HL-60 (cell line): ENCODE results near the gene SHROOM3.

Experiments used
- CTCF ChIP-seq: IDR thresholded peaks from one replicate; pipeline ENCODE4 v1.5.1; 2011; ENCODE audit warnings: low read length, control low read depth, inconsistent platforms; ENCODE audit not compliant: insufficient read depth
- POLR2AphosphoS5 ChIP-seq: IDR thresholded peaks from 2 replicates; pipeline ENCODE4 v1.6.1; 2012; ENCODE audit warnings: low read depth
- REST ChIP-seq: IDR thresholded peaks from 2 replicates; pipeline ENCODE4 v1.6.1; 2012; ENCODE audit warnings: low read depth; ENCODE audit not compliant: insufficient replicate concordance
- SPI1 ChIP-seq: IDR thresholded peaks from 2 replicates; pipeline ENCODE4 v1.6.1; 2012; ENCODE audit warnings: low read depth, mild to moderate bottlenecking, borderline replicate concordance

- TF ChIP-seq CTCF, result no peak
- TF ChIP-seq SPI1, result no peak
- no peak for TF ChIP-seq POLR2AphosphoS5
- no peak for TF ChIP-seq REST
These were observed 206.7 kb downstream of the SHROOM3 start for GRCh38 chr4:76641758-76642157.
